Rectal smooth muscle tissue (tissue), 1 donor: ENCODE results near the gene CRTAP.
A peak's percentile ranks its signal among the peaks of the same experiment; 100 is the strongest.
"Not testable (repeated sequence)": the region's sequence is repeated elsewhere in the genome, so short reads cannot be mapped to it uniquely, and the experiment has no call there.

ENCODE experiments used
- H3K27ac ChIP-seq: one replicate; pipeline ENCODE4 v1.7.0; 2013; ENCODE audit warnings: low read depth, low read length, inconsistent platforms
- H3K27me3 ChIP-seq: one replicate; pipeline ENCODE4 v1.7.0; 2013; ENCODE audit warnings: low read length; ENCODE audit not compliant: control insufficient read depth, insufficient read depth
- H3K36me3 ChIP-seq: one replicate; pipeline ENCODE4 v1.7.0; 2013; ENCODE audit warnings: low read length; ENCODE audit not compliant: control insufficient read depth, insufficient read depth
- H3K4me1 ChIP-seq: one replicate; pipeline ENCODE4 v1.7.0; 2013; ENCODE audit warnings: low read length; ENCODE audit not compliant: control insufficient read depth, insufficient read depth
- H3K4me3 ChIP-seq: one replicate; pipeline ENCODE4 v1.7.0; 2013; ENCODE audit warnings: low read length
- H3K9ac ChIP-seq: one replicate; pipeline ENCODE4 v1.7.0; 2013; ENCODE audit warnings: low read length

The CRTAP gene

DNA sequence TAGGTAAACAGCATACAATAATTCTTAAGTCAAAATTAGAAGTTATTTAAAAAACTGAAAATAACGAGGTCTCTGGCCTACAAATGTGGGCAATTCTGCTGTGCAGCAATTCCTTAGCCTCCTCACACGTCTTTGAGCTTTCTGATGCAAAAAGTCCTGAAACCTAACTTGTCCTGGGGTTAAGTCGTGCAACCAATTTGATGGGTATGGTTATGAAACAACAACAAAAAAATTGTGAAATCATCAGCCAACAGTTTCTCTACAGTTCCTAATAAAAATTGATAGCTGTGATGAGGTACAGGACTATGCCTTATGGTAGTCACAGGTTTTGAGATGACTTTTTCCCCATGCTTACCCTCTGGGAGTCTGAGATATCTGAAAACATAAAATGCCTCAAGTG is 10.3 kb upstream of the CRTAP start:
- Histone ChIP-seq H3K4me3 (no peak overlapping the region), H3K4me1 (no peaks in the 10 kb centered on the region), H3K36me3 (no peaks in the 10 kb centered on the region), H3K27me3 (no peaks in the 10 kb centered on the region), H3K9ac (no peak overlapping the region), H3K27ac (no peak overlapping the region)

DNA sequence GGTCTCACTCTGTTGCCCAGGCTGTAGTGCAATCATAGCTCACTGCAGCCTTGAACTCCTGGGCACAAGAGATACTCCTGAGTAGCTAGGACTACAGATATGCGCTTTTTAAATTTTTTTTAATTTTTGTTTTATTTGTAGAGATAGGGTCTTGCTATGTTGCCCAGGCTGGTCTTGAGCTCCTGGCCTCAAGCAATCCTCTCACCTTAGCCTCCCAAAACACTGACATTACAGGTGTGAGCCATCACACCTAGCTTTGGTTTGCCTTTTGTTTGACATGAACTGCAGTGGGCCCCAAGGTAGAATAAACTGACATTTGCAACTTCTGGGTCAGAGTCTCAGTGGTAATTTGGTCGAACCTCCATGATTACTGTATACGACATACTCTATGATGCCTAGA is 9.0 kb upstream of the CRTAP start:
- Histone ChIP-seq H3K27me3 (no peaks in the 10 kb centered on the region), H3K27ac (no peak overlapping the region), H3K4me3 (no peak overlapping the region), H3K4me1 (no peaks in the 10 kb centered on the region), H3K36me3 (no peaks in the 10 kb centered on the region), H3K9ac (no peak overlapping the region)

DNA sequence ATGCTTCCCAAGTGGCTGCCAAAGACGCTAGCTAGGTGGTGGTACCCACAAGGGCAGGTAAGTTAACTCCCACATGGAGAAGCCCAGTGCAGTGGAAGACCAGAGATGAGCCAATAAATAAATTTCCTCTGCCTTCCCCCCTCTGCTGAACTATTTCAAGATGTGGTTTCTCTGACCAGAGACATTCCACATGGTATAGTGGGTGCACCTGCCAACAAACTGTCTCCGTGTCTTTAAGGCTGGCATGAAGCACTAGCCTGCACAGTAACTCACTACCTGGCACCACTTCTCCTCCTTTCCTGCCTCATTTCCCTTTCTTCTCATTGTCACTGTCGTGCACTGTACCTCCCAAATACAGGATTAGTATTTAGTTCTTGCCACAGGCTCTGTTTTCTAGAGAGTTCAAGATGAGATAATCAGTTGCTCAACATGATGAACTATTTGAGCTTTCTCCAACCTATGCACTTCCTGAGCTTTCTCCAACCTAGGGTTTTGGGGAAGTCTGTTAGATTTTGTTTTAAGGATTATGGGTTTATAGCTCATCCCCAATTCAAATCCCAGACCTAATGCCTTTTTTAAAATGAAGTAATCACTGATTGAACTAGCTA is 8.4 kb upstream of the CRTAP start:
- Histone ChIP-seq H3K27me3 (no peaks in the 10 kb centered on the region), H3K4me3 (no peak overlapping the region), H3K27ac (no peak overlapping the region), H3K9ac (no peak overlapping the region), H3K4me1 (no peaks in the 10 kb centered on the region), H3K36me3 (no peaks in the 10 kb centered on the region)

DNA sequence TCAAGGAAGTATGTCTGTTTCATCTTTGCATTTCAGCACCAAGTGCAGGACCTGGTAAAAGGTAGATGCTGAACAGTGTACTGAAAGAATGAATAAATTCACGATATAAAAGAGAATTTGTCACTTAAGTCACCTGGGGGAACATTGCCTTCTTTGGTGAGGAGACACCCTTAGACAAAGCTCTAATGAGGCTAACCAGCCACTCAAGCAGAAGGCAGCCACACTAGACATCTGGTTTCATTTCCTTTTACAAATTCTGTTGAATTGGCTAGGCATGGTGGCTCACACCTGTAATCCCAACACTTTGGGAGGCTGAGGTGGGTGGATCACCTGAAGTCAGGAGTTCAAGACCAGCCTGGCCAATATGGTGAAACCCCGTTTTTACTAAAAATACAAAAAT is 7.0 kb upstream of the CRTAP start:
- H3K36me3 ChIP-seq, H3K27ac ChIP-seq, H3K4me1 ChIP-seq, H3K4me3 ChIP-seq, H3K9ac ChIP-seq, H3K27me3 ChIP-seq: not testable (repeated sequence)

DNA sequence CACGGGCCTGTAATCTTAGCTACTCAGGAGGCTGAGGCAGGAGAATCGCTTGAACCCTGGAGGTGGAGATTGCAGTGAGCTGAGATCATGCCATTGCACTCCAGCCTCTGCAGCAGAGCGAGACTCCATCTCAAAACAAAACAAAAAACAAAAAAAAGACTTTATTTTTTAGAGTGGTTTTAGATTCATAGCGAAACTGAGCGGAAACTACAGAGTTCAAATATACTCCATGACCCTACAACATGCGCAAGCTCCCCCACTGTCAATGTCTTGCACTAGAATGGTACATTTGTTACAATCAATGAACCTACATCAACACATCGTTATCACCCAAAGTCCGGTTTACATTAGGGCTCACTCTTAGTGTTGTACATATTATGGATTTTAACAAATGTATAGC is 2.2 kb upstream of the CRTAP start:
- no peak overlapping the region for H3K9ac ChIP-seq
- peaks cover 3% of the 10 kb centered on the region for H3K4me1 ChIP-seq
- no peaks in the 10 kb centered on the region for H3K36me3 ChIP-seq
- no peak overlapping the region for H3K4me3 ChIP-seq
- H3K27ac ChIP-seq = no peak overlapping the region
- no peaks in the 10 kb centered on the region for H3K27me3 ChIP-seq

DNA sequence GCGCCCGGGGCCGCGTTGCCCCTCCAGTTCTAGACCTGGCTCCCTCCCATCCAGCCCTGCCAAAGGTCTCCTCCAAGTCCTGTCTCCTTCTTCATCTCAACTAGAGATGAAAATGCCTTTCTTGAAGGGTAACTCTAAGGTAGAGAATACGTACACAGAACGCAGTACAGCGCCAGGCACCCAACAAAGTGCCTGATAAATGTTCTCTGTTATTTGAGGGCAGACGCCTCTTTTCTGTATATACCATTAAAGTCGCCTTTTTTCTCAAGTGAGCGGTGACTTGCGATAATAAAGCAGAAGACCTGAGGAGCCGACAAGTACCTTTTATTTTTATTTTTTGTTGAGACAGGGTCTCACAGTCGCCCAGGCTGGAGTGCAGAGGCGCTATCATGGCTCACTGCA is 809 bp downstream of the CRTAP start:
- Histone ChIP-seq H3K4me1 (peaks cover 3% of the 10 kb centered on the region), H3K4me3 (peak overlapping the region; percentile 98), H3K27me3 (no peaks in the 10 kb centered on the region), H3K27ac (peak overlapping the region; percentile 98), H3K36me3 (no peaks in the 10 kb centered on the region), H3K9ac (no peak overlapping the region)

DNA sequence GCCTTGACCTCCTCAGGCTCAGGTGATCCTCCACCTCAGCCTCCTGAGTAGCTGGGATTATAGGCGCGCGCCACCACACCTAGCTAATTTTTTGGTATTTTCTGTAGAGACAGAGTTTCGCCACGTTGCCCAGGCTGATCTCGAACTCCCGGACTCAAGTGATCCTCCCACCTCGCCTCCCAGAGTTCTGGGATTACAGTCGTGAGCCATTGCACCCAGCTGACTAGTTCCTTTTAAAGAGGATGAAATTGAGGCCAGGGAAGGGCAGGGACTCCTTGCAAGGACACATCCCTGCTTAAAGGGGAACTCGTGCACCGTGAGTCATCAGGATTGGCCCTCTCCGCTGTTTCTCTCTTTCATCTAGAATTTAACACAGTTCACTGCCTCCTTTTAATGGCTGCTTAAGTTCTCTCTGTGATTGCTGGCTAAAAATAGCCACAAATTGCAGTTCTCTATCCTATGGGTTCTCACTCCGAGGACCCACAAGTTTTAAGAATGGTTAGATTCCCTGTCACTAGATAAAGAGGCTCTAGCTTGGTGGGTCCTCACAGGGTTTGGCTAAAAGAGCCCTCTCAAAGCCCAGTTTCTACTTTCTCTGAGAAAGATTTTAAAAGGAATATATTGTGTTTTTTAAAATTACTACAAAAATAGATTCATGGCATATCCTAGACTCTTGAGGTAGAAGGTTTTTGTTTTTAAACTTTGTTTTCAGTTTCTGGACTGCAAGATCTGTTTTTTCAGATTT is 1.4 kb downstream of the CRTAP start:
- peaks cover 3% of the 10 kb centered on the region for H3K4me1 ChIP-seq
- no peaks in the 10 kb centered on the region for H3K36me3 ChIP-seq
- peak overlapping the region; percentile 98 for H3K27ac ChIP-seq
- H3K9ac ChIP-seq = no peak overlapping the region
- H3K4me3 ChIP-seq = peak overlapping the region; percentile 98
- H3K27me3 ChIP-seq = no peaks in the 10 kb centered on the region

DNA sequence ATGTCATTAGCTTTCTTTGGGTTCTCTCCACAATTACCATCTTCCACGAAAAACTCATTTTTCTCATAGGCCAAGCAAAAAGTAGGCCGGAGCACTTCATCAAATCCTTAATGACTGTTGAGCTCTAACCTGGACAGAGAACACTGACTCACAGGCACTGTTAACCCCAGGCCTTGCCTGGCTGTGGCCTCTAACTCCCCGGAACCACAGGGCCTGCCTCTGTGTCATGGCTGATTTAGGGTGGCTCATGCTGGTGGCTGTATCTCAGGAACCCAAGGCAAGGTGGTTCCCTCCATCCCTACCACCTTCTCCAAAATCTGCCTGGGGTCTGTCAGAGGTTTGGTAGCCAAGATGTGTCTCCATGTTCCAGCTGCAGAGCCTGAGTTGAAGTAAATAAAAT is 3.6 kb downstream of the CRTAP start:
- Histone ChIP-seq H3K27ac (no peak overlapping the region), H3K4me1 (peaks cover 3% of the 10 kb centered on the region)

DNA sequence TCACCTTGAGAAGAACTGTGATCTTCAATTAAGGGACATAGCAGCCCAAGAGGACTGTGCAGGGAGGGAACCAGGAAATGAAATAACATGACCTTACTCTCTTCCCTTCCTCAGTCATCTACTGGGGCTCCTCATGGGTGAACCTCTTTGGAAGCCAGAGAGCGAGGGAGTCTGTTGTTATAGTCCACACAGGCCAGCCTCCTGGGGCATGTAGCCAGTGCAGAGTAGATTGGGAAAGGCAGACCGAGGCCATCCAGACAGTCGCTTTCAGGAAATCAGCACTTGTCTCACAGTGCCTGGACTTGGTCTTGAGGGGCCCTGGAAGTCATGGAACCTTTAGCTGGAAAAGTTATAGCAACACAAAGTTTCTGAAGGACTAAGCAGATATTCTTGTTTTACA is 6.1 kb downstream of the CRTAP start:
- H3K4me1 ChIP-seq = peaks cover 3% of the 10 kb centered on the region
- no peak overlapping the region for H3K4me3 ChIP-seq
- no peak overlapping the region for H3K27ac ChIP-seq
- no peaks in the 10 kb centered on the region for H3K27me3 ChIP-seq
- no peak overlapping the region for H3K9ac ChIP-seq
- H3K36me3 ChIP-seq = peaks cover 7% of the 10 kb centered on the region

More for the DNA sequence above, 3.6 kb downstream of the CRTAP start:
- Histone ChIP-seq H3K27me3 (no peaks in the 10 kb centered on the region), H3K9ac (no peak overlapping the region), H3K36me3 (no peaks in the 10 kb centered on the region), H3K4me3 (no peak overlapping the region)

DNA sequence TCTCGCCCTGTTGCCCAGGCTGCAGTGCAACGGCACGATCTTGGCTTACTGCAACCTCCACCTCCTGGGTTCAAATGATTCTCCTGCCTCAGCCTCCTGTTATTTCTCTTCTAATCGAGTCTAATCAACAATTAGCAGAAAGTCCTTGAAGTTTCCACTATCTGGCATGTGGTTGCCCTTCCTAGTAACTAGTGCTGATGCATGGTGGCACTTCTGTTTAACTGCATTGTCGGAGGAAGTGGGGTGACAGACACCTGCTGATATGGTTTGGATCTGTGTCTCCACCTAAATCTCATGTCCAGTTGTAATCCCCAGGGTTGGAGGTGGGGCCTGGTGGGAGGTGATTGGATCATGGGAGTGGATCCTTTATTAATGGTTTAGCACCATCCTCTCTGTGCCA is 9.2 kb downstream of the CRTAP start:
- Histone ChIP-seq H3K36me3 (peaks cover 14% of the 10 kb centered on the region), H3K4me3 (no peak overlapping the region), H3K4me1 (no peaks in the 10 kb centered on the region), H3K27me3 (no peaks in the 10 kb centered on the region), H3K9ac (no peak overlapping the region), H3K27ac (no peak overlapping the region)

DNA sequence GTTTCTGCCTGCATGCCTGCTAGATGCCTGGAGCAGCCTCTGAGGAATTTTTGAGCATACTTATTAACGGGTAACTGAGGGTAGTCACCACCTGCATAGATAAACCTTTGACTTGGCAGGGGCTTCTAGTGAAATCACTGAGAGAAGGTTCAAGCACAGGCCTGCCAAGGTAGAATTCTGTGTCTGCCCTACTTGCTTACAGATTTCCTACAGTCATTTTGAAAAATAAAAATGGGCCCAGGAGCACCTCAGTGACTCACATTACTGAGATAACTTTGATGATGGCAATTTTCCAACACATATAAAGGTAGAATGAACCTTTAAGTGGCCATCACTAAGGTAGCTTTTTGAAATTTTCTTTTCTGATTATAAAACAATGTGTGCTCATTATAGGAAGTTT is 10.8 kb downstream of the CRTAP start:
- Histone ChIP-seq H3K4me1 (no peaks in the 10 kb centered on the region), H3K27me3 (no peaks in the 10 kb centered on the region), H3K4me3 (no peak overlapping the region), H3K27ac (no peak overlapping the region), H3K36me3 (peaks cover 14% of the 10 kb centered on the region), H3K9ac (no peak overlapping the region)

DNA sequence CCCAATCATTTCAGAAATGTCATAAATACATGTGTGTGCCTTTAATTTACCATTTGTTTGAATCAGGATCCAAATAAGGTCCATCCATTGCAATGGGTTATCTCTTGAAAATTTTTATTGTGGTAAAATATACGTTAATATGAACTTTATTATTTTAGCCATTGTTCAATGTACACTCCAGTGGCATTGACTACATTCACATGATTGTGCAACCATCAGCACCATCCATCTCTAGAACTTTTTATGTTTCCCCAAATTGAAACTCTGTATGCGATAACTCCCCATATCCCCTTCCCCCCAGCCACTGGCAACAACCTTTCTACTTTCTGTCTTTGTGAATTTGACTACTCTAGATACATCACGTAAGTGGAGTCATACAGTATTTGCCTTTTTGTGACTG is 12.0 kb downstream of the CRTAP start:
- Histone ChIP-seq H3K36me3 (peaks cover 18% of the 10 kb centered on the region), H3K9ac (no peak overlapping the region), H3K4me3 (no peak overlapping the region), H3K27me3 (no peaks in the 10 kb centered on the region), H3K4me1 (no peaks in the 10 kb centered on the region), H3K27ac (no peak overlapping the region)

DNA sequence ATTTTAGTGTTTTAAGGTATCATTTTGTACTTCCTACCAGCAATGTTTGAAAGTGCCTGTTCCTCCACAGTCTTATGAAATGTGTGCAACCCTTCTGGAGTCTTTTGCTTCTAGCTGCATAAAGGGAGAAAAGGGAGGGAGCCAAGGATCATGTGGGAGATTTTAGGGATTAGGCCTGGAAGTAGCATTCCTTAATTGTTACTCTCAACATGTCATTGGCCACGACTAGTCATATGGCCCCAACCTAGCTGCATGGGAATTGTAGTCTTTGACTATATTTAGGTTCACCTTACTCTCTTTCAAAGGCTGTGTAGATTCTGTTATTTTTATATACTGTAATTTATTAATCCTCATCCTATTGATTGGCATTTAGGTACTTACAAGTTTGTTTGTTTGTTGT is 14.9 kb downstream of the CRTAP start:
- Histone ChIP-seq H3K27ac (no peak overlapping the region), H3K4me3 (no peak overlapping the region), H3K9ac (no peak overlapping the region), H3K36me3 (peaks cover 23% of the 10 kb centered on the region), H3K4me1 (no peaks in the 10 kb centered on the region), H3K27me3 (no peaks in the 10 kb centered on the region)
